Fibroblast of villous mesenchyme (primary cell): ENCODE data around the gene ATRX. TPM values are rescaled to one million over a fixed set of nuclear protein-coding genes. Genes with fewer than 3 reads are reported as not detected.

Experiments used
- DNase-seq: peaks from one replicate; pipeline ENCODE4 v3.0.0-alpha.2; 2010; ENCODE audit warnings: low read depth
- H3K4me3 ChIP-seq: 2 replicates; pipeline ENCODE4 v1.5.1; 2011; ENCODE audit warnings: low read depth, mild to moderate bottlenecking, low read length
- total RNA-seq: library from RNA; depleted of rRNA; stranded (reverse); fragments of >200 nt; gene quantifications from 2 replicates; pipeline ENCODE4 v1.2.3, GENCODE V29; 2012
- TF ChIP-seq, protein P1 (sequence below): IDR thresholded peaks from 2 replicates; pipeline ENCODE4 v1.5.1; 2012; ENCODE audit warnings: low read depth, mild to moderate bottlenecking, low read length; ENCODE audit not compliant: insufficient read depth

Gene ATRX
- total RNA-seq, 1 donor = 92.8 TPM

DNA sequence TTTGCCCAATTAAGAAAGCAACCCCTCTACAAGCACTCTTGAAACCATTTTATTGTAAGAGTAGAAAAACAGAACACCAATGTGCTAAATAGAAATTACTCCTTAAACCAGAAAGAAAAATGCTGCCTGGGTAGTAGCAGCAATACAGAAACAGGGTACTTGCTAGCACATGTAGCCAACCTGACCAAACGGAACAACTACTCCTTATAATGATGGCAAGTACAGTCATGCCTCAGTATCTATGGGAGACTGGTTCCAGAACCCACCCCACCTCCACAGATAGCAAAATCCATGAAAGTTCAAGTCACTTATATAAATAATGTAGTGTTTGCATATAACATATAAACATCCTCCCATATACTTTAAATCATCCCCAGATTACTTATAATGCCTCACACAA, 168.8 kb downstream of the ATRX start:
- no peak overlapping the region for H3K4me3 ChIP-seq
- DNase-seq = no peak
- TF ChIP-seq, protein P1, sequence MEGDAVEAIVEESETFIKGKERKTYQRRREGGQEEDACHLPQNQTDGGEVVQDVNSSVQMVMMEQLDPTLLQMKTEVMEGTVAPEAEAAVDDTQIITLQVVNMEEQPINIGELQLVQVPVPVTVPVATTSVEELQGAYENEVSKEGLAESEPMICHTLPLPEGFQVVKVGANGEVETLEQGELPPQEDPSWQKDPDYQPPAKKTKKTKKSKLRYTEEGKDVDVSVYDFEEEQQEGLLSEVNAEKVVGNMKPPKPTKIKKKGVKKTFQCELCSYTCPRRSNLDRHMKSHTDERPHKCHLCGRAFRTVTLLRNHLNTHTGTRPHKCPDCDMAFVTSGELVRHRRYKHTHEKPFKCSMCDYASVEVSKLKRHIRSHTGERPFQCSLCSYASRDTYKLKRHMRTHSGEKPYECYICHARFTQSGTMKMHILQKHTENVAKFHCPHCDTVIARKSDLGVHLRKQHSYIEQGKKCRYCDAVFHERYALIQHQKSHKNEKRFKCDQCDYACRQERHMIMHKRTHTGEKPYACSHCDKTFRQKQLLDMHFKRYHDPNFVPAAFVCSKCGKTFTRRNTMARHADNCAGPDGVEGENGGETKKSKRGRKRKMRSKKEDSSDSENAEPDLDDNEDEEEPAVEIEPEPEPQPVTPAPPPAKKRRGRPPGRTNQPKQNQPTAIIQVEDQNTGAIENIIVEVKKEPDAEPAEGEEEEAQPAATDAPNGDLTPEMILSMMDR = no peak

DNA sequence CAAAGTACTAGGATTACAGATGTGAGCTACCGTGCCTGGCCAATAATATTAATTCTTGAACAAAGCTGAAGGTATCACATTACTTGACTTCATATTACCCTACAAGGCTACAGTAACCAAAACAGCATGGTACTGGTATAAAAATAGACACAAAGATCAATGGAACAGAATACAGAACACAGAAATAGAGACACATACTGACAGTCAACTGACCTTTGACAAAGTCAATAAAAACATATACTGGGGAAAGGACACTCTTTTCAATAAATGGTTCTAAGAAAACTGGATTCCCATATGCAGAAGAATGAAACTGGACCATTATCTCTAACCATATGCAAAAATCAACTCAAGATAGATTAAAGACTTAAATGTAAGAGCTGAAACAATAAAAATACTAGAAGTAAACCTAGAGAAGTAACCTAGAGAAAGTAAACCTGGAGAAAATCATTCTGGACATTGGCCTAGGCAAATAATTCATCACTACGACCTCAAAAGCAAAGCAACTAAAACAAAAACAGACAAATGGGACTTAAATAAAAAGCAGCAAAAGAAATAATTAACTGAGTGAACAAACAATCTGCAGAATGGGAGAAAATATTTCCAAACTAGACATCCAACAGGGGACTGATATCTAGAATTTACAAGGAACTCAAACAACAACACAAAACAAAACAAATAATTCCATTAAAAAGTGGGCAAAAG, 182.2 kb downstream of the ATRX start:
- H3K4me3 ChIP-seq = no peak overlapping the region
- no peak for DNase-seq
- TF ChIP-seq, protein P1 = no peak

DNA sequence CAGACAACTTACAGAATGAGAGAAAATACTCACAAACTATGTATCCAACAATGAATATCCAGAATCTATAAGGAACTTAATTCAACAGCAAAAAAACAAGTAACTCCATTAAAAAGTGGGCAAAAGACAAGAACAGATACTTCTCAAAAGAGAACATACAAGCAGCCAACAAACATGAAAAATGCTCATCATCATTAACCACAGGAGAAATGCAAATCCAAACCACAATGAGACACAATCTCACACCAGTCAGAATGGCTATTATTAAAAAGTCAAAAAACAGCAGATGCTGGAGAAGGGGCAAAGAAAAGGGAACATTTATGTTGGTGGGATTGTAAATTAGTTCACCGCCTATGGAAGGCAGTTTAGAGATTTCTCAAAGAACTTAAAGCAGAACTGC, 188.5 kb downstream of the ATRX start:
- H3K4me3 ChIP-seq = no peak overlapping the region
- TF ChIP-seq, protein P1 = no peak
- no peak for DNase-seq

DNA sequence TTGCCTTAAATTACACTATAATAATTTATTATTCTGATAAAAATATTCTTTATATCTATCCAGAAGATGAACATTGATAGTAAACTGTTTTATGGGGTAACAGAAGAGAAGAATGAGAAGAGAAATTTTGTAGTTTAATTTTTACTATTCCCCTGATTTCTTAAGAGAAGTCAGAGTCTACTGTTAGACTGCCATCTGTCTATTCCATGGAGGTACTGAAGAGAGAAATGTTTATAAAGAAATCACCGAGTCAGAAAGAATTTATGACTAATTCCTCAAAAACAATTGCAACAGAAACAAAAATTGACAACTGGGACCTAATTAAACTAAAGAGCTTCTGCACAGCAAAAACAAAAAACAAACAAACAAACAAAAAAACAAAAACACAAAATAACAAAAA, 188.9 kb downstream of the ATRX start:
- peak; percentile 31 for DNase-seq
- TF ChIP-seq, protein P1 = peak; percentile 44
- H3K4me3 ChIP-seq = no peak overlapping the region

DNA sequence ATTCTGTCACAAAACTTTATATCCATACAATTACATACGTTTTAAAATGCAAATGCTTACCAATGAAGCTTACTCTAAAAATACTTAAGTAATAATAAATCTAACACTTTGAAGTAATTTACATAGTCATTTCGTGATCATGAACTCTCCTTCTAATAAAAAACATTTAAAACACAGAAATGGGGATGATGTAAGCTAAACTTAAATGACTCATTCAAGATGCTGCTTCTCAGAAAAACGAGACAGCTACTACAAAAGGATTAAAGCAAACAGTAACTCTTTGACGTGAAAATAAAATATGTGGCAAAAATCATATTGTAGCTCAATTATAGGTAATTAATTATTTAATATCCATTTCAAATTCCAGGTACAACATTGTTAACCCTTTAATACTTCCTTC, 190.2 kb downstream of the ATRX start:
- TF ChIP-seq, protein P1 = no peak
- DNase-seq = peak; percentile 3

DNA sequence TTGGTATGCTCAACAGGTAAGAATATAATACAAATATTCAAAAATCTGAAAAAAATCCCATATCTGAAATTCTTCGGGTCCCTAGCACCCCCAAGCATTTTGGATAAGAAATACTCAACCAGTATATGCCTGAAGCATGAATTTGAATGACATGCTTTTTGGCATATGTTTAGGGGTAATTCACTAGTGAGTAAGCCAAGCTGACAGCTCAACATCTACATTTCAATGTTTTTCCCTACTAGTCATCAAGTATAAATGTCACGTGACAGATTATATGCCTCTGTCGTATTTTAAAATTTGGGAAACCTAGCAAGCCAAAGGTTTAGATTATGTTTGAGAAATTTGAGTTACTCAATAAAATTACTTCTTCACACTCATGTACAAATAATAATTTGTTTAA, 213.7 kb downstream of the ATRX start:
- DNase-seq = no peak
- no peak overlapping the region for H3K4me3 ChIP-seq
- TF ChIP-seq, protein P1 = no peak

More for the DNA sequence above, 190.2 kb downstream of the ATRX start:
- no peak overlapping the region for H3K4me3 ChIP-seq

DNA sequence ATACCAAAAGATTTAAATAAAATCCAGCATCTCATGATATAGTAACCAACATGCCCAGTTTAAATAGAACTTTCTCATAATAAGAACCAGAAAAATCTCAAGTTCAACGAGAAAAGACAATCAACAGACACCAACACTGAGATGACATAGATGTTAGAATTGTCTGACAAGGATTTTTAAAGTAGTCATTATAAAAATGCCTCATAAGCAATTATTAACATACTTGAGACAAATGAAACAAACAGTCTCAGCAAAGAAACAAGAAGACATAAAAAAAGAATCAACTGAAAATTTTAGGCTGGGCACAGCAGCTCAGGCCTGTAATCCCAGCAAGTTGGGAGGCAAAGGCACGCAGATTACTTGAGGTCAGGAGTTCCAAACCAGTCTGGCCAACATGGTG, 220.7 kb downstream of the ATRX start:
- no peak for DNase-seq
- TF ChIP-seq, protein P1 = no peak
- H3K4me3 ChIP-seq = no peak overlapping the region
